Endothelial cell of umbilical vein (primary cell): ENCODE results near the gene ZNF831. TPM values are rescaled to one million over a fixed set of nuclear protein-coding genes. Genes with fewer than 3 reads are reported as not detected.

Experiments
- BruUV-seq: library from RNA; stranded (reverse); fragments of 400-500 nt; replicated peaks from 2 replicates; lab custom pipeline; 2021; lab: Mats Ljungman, UMichigan
- CTCF ChIA-PET: fragments of 300-600, 350-600 bp; sonication (Branson Sonifier 250); formaldehyde crosslinking; loops from one replicate; lab custom pipeline; 2021; ENCODE audit warnings: antibody characterized with exemption, inconsistent platforms; lab: Charles Lee
- POLR2A ChIA-PET: fragments of 300-600, 350-600 bp; sonication (Branson Sonifier 250); formaldehyde crosslinking; loops from one replicate; lab custom pipeline; 2021; ENCODE audit warnings: antibody characterized with exemption, inconsistent platforms; lab: Charles Lee
- DNase-seq: peaks from one replicate; pipeline ENCODE4 v3.0.0-alpha.2; 2011; ENCODE audit warnings: low read depth, low spot score
- FAIRE-seq: peaks from 2 replicates; lab custom pipeline; 2011; peaks lifted over from hg19 to GRCh38; lab: Jason Lieb, UNC
- H2AFZ ChIP-seq: 2 replicates; pipeline ENCODE4 v1.6.0; 2012; ENCODE audit warnings: low read depth, low read length, control low read depth, inconsistent platforms
- H3K27ac ChIP-seq: 2 replicates; pipeline ENCODE4 v1.5.1; 2011; ENCODE audit warnings: low read depth, mild to moderate bottlenecking, control low read depth, low read length, moderate library complexity; ENCODE audit not compliant: insufficient read depth
- H3K27me3 ChIP-seq, 2 experiments: 2 replicates each; pipeline versions ENCODE4 v1.6.0 to v1.6.1; 2011; ENCODE audit warnings: low read length in 2 of 2, mixed read lengths in 1 of 2; ENCODE audit not compliant: control insufficient read depth in 2 of 2, insufficient read depth in 2 of 2
- H3K36me3 ChIP-seq, 2 experiments: 2 replicates in 1 of 2; 3 replicates in 1 of 2; pipeline ENCODE4 v1.5.1; 2011; ENCODE audit warnings: low read length in 2 of 2, mild to moderate bottlenecking in 1 of 2, moderate library complexity in 1 of 2; ENCODE audit not compliant: control insufficient read depth in 2 of 2, insufficient read depth in 2 of 2; ENCODE audit errors: extremely low read depth in 1 of 2
- H3K4me1 ChIP-seq: 3 replicates; pipeline ENCODE4 v1.5.1; 2011; ENCODE audit warnings: mild to moderate bottlenecking, low read length; ENCODE audit not compliant: control insufficient read depth, insufficient read depth; ENCODE audit errors: extremely low read depth
- H3K4me2 ChIP-seq: 2 replicates; pipeline ENCODE4 v1.6.1; 2011; ENCODE audit warnings: low read length, control low read depth, mixed read lengths; ENCODE audit not compliant: insufficient read depth
- H3K4me3 ChIP-seq, 3 experiments: fragments of 200-600 bp in 1 of 3; sonication (generic), shearing (Covaris generic) in 1 of 3; replicated peaks in 1 of 3; 2 replicates each; pipeline ENCODE4 v1.5.1; 2011 to 2016; ENCODE audit warnings: control low read depth in 3 of 3, low read length in 3 of 3, mild to moderate bottlenecking in 2 of 3, inconsistent platforms in 1 of 3, low read depth in 1 of 3, moderate library complexity in 1 of 3; ENCODE audit not compliant: insufficient read depth in 1 of 3
- H3K79me2 ChIP-seq: 2 replicates; pipeline ENCODE4 v1.6.0; 2012; ENCODE audit warnings: low read length, inconsistent platforms; ENCODE audit not compliant: control insufficient read depth, insufficient read depth
- H3K9ac ChIP-seq: replicated peaks from 2 replicates; pipeline ENCODE3; 2011; ENCODE audit warnings: low read length, control low read depth; ENCODE audit not compliant: insufficient read depth; ENCODE audit errors: extremely low read depth
- H3K9me1 ChIP-seq: replicated peaks from 3 replicates; pipeline ENCODE4 v1.6.0; 2011; ENCODE audit warnings: mild to moderate bottlenecking, low read length; ENCODE audit not compliant: control insufficient read depth, insufficient read depth; ENCODE audit errors: extremely low read depth
- H3K9me3 ChIP-seq: replicated peaks from 2 replicates; pipeline ENCODE4 v1.5.1; 2012; ENCODE audit warnings: low read length, inconsistent platforms; ENCODE audit not compliant: control insufficient read depth, insufficient read depth
- H4K20me1 ChIP-seq: replicated peaks from 2 replicates; pipeline ENCODE3; 2011; ENCODE audit warnings: mild to moderate bottlenecking, low read length; ENCODE audit not compliant: control insufficient read depth, insufficient read depth; ENCODE audit errors: extremely low read depth
- EZH2 ChIP-seq: IDR thresholded peaks from 2 replicates; pipeline ENCODE4 v1.6.1; 2012; ENCODE audit warnings: borderline replicate concordance, low read depth, mild to moderate bottlenecking, moderate library complexity, low read length, inconsistent platforms; ENCODE audit not compliant: severe bottlenecking
- FOS ChIP-seq: IDR thresholded peaks from 2 replicates; pipeline ENCODE4 v1.6.1; 2011; ENCODE audit warnings: mild to moderate bottlenecking, low read length, moderate library complexity, borderline replicate concordance; ENCODE audit not compliant: insufficient read depth
- GATA2 ChIP-seq: IDR thresholded peaks from 2 replicates; pipeline ENCODE4 v1.7.0; 2011; ENCODE audit warnings: low read depth, mild to moderate bottlenecking, moderate library complexity, mixed read lengths, low read length; ENCODE audit not compliant: insufficient read length, insufficient read depth
- JUN ChIP-seq: IDR thresholded peaks from 2 replicates; pipeline ENCODE4 v1.6.1; 2011; ENCODE audit warnings: borderline replicate concordance, low read depth; ENCODE audit not compliant: insufficient read length, insufficient read depth
- MYC ChIP-seq: IDR thresholded peaks from one replicate; pipeline ENCODE4 v1.6.1; 2011; ENCODE audit warnings: mild to moderate bottlenecking, low read depth, low read length
- POLR2A ChIP-seq: IDR thresholded peaks from 2 replicates; pipeline ENCODE4 v1.6.1; 2012; ENCODE audit warnings: low read depth, mild to moderate bottlenecking, control low read depth, low read length
- POLR2AphosphoS5 ChIP-seq: IDR thresholded peaks from 2 replicates; pipeline ENCODE4 v1.6.1; 2012; ENCODE audit warnings: low read depth, mild to moderate bottlenecking, control low read depth, low read length, moderate library complexity; ENCODE audit not compliant: insufficient read depth
- dilution Hi-C: fragments of 300-500 bp; cut with MboI; formaldehyde crosslinking; loops from one replicate; pipeline ENCODE4 v1.15.0; 2019; ENCODE audit warnings: low sequenced_read_pairs; ENCODE audit not compliant: extremely low pct_ligation_motif_present
- intact Hi-C: fragments of 100-400 bp; cut with micrococcal nuclease; formaldehyde crosslinking; loops from one replicate; pipeline ENCODE4 v1.10.0; 2022
- polyA plus RNA-seq, 4 experiments: library from polyadenylated mRNA; depleted of rRNA in 3 of 4; stranded (reverse) in 3 of 4; unstranded in 1 of 4; fragments of >200 nt; gene quantifications; 2 replicates each; pipeline versions ENCODE4 v1.2.1 to v1.2.3, GENCODE V29; 2011 to 2012; ENCODE audit warnings: missing spikeins in 1 of 4
- total RNA-seq: library from RNA; stranded (reverse); gene quantifications from 2 replicates; pipeline ENCODE4 v1.2.3, GENCODE V29; 2021
- TF ChIP-seq, protein P1 (sequence below): IDR thresholded peaks from 2 replicates; pipeline ENCODE4 v1.6.1; 2011; ENCODE audit not compliant: insufficient read depth, insufficient read length
- TF ChIP-seq, protein P2 (sequence below), 2 donors: IDR thresholded peaks; 1 replicate in 1 of 2; 2 replicates in 1 of 2; pipeline ENCODE4 v1.5.1; 2011; ENCODE audit warnings: low read length in 2 of 2, mild to moderate bottlenecking in 2 of 2, moderate library complexity in 2 of 2, control low read depth in 1 of 2, inconsistent platforms in 1 of 2, low read depth in 1 of 2; ENCODE audit not compliant: insufficient read depth in 1 of 2; ENCODE audit errors: extremely low read depth in 1 of 2

ZNF831 gene
- total and polyA plus RNA-seq, 2 donors (not counting 3 experiments of a cell fraction or from before 2014, with no cell fraction given), result not detected

DNA sequence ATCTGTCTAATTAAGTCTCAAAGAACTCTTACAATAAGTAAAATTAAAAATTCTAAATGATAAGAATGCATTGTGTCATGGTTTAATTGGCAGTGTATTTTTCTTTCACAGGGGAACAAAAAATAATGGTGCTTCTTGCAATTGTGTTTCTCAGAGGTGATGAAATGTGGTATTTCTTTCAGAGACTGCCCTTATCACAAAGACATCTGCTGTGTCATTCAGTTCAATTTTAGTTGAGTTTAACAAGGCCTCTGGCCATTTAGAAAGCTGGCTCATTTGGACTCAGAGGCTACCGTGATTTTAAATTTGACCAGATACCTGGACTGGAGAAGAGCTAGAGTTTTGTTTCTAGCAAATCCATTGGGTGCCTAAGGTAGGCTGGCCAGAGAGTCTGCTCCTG, 23.6 kb upstream of the ZNF831 start:
- Histone ChIP-seq H3K27me3 (no peaks in the 10 kb centered on the region), H3K9ac (no peak overlapping the region), H3K27ac (no peak overlapping the region), H2AFZ (no peak overlapping the region), H3K4me2 (no peak overlapping the region), H4K20me1 (no peaks in the 10 kb centered on the region), H3K4me3 (no peak overlapping the region), H3K9me3 (no peaks in the 10 kb centered on the region), H3K9me1 (no peaks in the 10 kb centered on the region), H3K4me1 (no peaks in the 10 kb centered on the region), H3K79me2 (no peaks in the 10 kb centered on the region), H3K36me3 (no peaks in the 10 kb centered on the region)
- BruUV-seq, result no TSS peak
- DNase-seq (no peak), FAIRE-seq (no peak)
- ChIA-PET CTCF (no interaction called here), POLR2A (no interaction called here)
- TF ChIP-seq POLR2AphosphoS5, result no peak
- no peak for TF ChIP-seq GATA2
- TF ChIP-seq POLR2A, result no peak
- TF ChIP-seq JUN, result no peak
- no peak for TF ChIP-seq FOS
- TF ChIP-seq EZH2, result no peak
- TF ChIP-seq MYC, result no peak
- TF ChIP-seq, protein P1, sequence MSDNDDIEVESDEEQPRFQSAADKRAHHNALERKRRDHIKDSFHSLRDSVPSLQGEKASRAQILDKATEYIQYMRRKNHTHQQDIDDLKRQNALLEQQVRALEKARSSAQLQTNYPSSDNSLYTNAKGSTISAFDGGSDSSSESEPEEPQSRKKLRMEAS, result no peak
- TF ChIP-seq, protein P2, sequence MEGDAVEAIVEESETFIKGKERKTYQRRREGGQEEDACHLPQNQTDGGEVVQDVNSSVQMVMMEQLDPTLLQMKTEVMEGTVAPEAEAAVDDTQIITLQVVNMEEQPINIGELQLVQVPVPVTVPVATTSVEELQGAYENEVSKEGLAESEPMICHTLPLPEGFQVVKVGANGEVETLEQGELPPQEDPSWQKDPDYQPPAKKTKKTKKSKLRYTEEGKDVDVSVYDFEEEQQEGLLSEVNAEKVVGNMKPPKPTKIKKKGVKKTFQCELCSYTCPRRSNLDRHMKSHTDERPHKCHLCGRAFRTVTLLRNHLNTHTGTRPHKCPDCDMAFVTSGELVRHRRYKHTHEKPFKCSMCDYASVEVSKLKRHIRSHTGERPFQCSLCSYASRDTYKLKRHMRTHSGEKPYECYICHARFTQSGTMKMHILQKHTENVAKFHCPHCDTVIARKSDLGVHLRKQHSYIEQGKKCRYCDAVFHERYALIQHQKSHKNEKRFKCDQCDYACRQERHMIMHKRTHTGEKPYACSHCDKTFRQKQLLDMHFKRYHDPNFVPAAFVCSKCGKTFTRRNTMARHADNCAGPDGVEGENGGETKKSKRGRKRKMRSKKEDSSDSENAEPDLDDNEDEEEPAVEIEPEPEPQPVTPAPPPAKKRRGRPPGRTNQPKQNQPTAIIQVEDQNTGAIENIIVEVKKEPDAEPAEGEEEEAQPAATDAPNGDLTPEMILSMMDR (IDR thresholded peaks at IDR 0.05; ENCODE audit: extremely low read depth in 1 of 2, insufficient read depth in 1 of 2, low read depth in 1 of 2, low read length in 2 of 2), result no peak
- intact Hi-C loops, result no loop called here
- dilution Hi-C loops, result no loop called here
